Measurements from ENCODE around the gene ST6GAL1.
"Not testable (repeated sequence)": the region's sequence is repeated elsewhere in the genome, so short reads cannot be mapped to it uniquely, and the experiment has no call there.

ST6GAL1 gene

GRCh38 chr3:186890911-186891310, 39.4 kb upstream of the ST6GAL1 start:
- no peak overlapping the region for H3K27ac ChIP-seq
- TF ChIP-seq, protein P1, sequence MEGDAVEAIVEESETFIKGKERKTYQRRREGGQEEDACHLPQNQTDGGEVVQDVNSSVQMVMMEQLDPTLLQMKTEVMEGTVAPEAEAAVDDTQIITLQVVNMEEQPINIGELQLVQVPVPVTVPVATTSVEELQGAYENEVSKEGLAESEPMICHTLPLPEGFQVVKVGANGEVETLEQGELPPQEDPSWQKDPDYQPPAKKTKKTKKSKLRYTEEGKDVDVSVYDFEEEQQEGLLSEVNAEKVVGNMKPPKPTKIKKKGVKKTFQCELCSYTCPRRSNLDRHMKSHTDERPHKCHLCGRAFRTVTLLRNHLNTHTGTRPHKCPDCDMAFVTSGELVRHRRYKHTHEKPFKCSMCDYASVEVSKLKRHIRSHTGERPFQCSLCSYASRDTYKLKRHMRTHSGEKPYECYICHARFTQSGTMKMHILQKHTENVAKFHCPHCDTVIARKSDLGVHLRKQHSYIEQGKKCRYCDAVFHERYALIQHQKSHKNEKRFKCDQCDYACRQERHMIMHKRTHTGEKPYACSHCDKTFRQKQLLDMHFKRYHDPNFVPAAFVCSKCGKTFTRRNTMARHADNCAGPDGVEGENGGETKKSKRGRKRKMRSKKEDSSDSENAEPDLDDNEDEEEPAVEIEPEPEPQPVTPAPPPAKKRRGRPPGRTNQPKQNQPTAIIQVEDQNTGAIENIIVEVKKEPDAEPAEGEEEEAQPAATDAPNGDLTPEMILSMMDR (IDR thresholded peaks at IDR 0.05), result no peak
- TF ChIP-seq ZFX (IDR thresholded peaks at IDR 0.05; ENCODE audit: borderline replicate concordance), result no peak

GRCh38 chr3:186893071-186893470, 37.3 kb upstream of the ST6GAL1 start:
- H3K27ac ChIP-seq, result not testable (repeated sequence)

GRCh38 chr3:186895406-186895805, 34.9 kb upstream of the ST6GAL1 start:
- H3K27ac ChIP-seq, result no peak overlapping the region

GRCh38 chr3:186896006-186896405, 34.3 kb upstream of the ST6GAL1 start:
- no peak for TF ChIP-seq ZFX (IDR thresholded peaks at IDR 0.05; ENCODE audit: borderline replicate concordance)
- TF ChIP-seq, protein P1 (IDR thresholded peaks at IDR 0.05), result no peak
- no peak overlapping the region for H3K27ac ChIP-seq

More at GRCh38 chr3:186895406-186895805, 34.9 kb upstream of the ST6GAL1 start:
- TF ChIP-seq, protein P1 (IDR thresholded peaks at IDR 0.05), result no peak
- no peak for TF ChIP-seq ZFX (IDR thresholded peaks at IDR 0.05; ENCODE audit: borderline replicate concordance)

DNA sequence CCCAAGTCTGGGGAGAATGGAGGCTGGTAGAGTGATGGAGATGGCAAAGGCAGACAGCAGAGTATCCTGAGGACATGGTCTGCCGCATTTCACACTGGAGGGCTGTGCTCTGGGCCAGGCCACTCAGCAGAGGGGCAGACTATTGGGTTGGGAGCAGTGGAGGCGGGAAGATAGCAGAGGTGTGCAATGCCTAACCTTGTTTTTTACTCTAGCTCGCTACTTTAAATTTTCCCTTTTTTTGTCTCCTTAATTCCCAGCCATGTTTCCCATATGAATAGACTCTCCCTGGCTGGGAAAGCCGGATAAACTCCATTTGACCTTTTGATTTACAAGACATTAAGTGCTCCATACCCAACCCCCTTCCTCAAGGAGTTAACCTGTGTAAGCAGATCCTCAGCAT, 33.5 kb upstream of the ST6GAL1 start:
- H3K27ac ChIP-seq, result no peak overlapping the region
- TF ChIP-seq ZFX (IDR thresholded peaks at IDR 0.05; ENCODE audit: borderline replicate concordance), result no peak
- TF ChIP-seq, protein P1 (IDR thresholded peaks at IDR 0.05), result no peak

DNA sequence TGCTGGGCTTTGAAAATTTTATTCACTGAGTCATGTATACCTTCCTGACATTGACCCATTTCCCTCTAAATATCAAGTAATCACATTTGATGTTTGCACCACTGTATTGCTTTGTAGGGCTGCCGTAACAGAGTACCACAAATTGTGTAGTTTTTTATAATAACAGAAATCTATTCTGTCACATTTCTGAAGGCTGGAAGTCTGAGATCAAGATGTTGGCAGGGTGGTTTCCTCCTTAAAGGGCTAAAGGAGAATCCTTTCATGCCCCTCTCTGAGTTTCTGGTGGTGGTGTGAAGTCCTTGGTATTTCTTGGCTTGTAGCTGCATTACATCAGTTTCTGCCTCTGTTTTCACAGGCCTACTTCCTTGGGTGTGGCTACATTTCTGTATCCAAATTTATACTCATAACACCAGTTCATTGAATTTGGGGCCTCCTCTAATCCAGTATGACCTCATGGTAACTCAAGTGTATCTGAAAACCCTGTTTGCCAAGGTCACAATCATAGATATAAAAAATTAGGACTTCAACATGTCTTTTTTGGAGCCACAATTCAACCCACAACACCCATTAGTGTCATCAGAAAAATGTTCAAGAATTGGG, 29.1 kb upstream of the ST6GAL1 start:
- no peak overlapping the region for H3K27ac ChIP-seq
- TF ChIP-seq ZFX (IDR thresholded peaks at IDR 0.05; ENCODE audit: borderline replicate concordance), result no peak
- TF ChIP-seq, protein P1 (IDR thresholded peaks at IDR 0.05), result no peak

DNA sequence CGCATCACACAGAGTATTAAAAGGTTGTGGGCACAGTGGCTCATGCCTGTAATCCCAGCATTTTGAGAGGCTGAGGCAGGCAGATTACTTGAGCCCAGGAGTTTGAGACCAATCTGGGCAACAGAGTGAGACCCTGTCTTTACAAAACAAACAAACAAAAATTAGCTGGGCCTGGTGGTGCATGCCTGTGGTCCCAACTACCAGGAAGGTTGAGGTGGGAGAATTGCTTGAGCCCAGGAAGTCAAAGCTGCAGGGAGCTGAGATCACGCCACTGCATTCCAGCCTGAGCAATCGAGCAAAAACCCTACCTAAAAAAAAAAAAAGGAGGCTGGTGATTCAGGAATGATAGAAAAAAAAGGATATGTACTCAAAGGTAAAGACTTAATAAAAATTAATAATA, 28.2 kb upstream of the ST6GAL1 start:
- no peak for TF ChIP-seq ZFX (IDR thresholded peaks at IDR 0.05; ENCODE audit: borderline replicate concordance)
- TF ChIP-seq, protein P1 (IDR thresholded peaks at IDR 0.05), result no peak
- H3K27ac ChIP-seq, result no peak overlapping the region

DNA sequence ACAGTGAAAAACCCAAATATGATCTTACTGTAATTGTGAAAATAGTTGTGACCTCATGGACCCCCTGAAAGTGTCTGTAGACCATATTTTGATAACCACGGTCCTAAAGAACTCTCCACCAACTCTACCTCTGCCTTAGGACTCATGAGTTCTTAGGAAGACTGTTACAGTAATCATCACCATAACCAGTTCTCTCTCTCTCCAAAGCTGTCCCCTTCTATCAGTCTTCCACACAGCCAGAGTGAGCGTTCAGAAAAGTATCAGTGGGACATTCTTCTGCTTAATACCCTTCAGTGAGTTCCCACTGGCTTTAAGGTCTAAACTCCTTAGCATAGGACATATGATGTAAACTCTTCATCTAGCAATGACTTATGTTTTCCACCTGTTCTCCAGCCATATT, 27.6 kb upstream of the ST6GAL1 start:
- TF ChIP-seq, protein P1 (IDR thresholded peaks at IDR 0.05), result no peak
- TF ChIP-seq ZFX (IDR thresholded peaks at IDR 0.05; ENCODE audit: borderline replicate concordance), result no peak
- H3K27ac ChIP-seq, result no peak overlapping the region

GRCh38 chr3:186903676-186904075, 26.6 kb upstream of the ST6GAL1 start:
- H3K27ac ChIP-seq, result not testable (repeated sequence)

DNA sequence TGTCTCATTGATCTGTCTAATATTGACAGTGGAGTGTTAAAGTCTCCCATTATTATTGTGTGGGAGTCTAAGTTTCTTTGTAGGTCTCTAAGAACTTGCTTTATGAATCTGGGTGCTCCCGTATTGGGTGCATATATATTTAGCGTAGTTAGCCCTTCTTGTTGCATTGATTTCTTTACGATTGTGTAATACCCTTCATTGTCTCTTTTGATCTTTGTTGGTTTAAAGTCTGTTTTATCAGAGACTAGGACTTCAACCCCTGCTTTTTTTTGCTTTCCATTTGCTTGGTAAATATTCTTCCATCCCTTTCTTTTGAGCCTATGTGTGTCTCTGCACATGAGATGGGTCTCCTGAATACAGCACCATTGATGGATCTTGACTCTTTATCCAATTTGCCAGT, 23.3 kb upstream of the ST6GAL1 start:
- H3K27ac ChIP-seq, result not testable (repeated sequence)
